ENCODE results near the gene RNF126. TPM values are rescaled to one million over a fixed set of nuclear protein-coding genes. Genes with fewer than 3 reads are reported as not detected.

RNF126 gene
- total RNA-seq, 2 donors from 2014 or later, result 77.7 to 138 TPM

DNA sequence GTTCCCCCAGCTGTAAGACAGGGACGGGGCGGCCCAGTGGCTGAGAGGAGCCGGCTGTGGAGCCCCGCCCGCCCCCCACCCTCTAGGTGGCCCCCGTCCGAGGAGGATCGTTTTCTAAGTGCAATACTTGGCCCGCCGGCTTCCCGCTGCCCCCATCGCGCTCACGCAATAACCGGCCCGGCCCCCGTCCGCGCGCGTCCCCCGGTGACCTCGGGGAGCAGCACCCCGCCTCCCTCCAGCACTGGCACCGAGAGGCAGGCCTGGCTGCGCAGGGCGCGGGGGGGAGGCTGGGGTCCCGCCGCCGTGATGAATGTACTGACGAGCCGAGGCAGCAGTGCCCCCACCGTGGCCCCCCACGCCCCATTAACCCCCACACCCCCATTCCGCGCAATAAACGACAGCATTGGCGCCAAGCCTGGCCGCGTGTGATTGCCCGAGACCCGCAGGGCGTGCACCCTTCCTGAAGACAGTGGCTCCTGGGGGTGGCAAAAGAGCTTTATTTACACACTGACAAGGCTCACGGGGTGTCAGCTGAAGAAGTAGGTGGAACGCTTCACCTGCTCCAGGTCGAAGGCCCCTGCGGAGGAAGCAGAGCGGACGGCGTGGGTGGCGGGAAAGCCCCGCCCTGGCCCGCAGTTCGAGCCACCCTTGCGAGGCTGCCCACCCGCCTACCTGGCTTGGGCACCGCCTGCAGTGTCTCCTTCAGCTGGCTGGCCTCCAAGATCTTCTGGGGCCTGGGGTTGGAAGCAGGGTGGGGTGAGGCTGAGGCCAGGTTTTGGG, 46.1 kb downstream of the RNF126 start:
- Mint-ChIP-seq H3K27me3 (peaks cover 0 to 6% of the 10 kb centered on the region in 2 donors), H3K36me3 (no peaks in the 10 kb centered on the region), H3K4me3 (no peak overlapping the region), H3K27ac (no peak overlapping the region), H3K4me1 (ENCODE audit: low read depth in 2 of 2) (peaks cover 0 to 7% of the 10 kb centered on the region in 2 donors), H3K9me3 (no peaks in the 10 kb centered on the region)
- DNase-seq (ENCODE audit: low spot score) (no peak), ATAC-seq (no peak)

DNA sequence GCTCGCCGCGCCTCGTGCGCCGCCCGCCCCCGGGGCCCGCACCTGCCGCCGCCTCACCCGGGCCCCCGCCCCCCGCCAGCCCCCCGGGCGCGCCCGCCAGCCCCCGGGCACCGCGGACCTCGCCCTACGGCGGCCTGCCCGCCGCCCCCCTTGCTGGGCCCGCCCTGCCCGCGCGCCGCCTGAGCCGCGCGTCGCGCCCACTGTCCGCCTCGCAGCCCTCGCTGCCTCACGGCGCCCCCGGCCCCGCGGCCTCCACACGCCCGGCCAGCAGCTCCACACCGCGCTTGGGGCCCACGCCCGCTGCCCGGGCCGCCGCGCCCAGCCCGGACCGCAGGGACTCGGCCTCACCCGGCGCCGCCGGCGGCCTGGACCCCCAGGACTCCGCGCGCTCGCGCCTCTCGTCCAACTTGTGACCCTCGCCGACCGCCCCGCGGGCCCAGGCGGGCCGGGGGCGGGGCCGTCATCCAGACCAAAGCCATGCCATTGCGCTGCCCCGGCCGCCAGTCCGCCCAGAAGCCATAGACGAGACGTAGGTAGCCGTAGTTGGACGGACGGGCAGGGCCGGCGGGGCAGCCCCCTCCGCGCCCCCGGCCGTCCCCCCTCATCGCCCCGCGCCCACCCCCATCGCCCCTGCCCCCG, 46.8 kb downstream of the RNF126 start:
- ATAC-seq (no peak), DNase-seq (ENCODE audit: low spot score) (no peak)
- Mint-ChIP-seq H3K4me3 (no peak overlapping the region), H3K27me3 (peaks cover 0 to 6% of the 10 kb centered on the region in 2 donors), H3K27ac (no peak overlapping the region), H3K9me3 (no peaks in the 10 kb centered on the region), H3K4me1 (ENCODE audit: low read depth in 2 of 2) (peaks cover 6 to 11% of the 10 kb centered on the region in 2 donors), H3K36me3 (no peaks in the 10 kb centered on the region)

DNA sequence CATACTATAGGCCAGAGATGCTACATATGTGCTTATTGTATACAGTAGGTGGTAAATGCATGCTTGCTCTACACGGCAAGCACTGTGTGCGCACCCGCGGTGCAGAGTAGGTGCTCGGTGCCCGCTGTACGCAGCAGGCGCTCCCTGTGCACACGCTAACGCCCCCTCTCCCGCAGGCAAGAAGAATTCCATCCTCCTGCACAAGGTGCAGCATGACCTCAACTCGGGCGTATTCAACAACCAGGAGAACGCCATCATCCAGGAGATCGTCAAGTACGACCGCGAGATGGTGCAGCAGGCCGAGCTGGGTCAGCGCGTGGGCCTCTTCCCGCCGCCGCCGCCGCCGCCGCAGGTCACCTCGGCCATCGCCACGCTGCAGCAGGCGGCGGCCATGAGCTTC, 47.4 kb downstream of the RNF126 start:
- H3K4me3 Mint-ChIP-seq, result no peak overlapping the region
- no peaks in the 10 kb centered on the region for H3K9me3 Mint-ChIP-seq
- peaks cover 11 to 16% of the 10 kb centered on the region in 2 donors for H3K4me1 Mint-ChIP-seq (ENCODE audit: low read depth in 2 of 2)
- ATAC-seq (no peak), DNase-seq (ENCODE audit: low spot score) (no peak)
- no peak overlapping the region for H3K27ac Mint-ChIP-seq
- H3K27me3 Mint-ChIP-seq, result peaks cover 0 to 9% of the 10 kb centered on the region in 2 donors
- no peaks in the 10 kb centered on the region for H3K36me3 Mint-ChIP-seq

DNA sequence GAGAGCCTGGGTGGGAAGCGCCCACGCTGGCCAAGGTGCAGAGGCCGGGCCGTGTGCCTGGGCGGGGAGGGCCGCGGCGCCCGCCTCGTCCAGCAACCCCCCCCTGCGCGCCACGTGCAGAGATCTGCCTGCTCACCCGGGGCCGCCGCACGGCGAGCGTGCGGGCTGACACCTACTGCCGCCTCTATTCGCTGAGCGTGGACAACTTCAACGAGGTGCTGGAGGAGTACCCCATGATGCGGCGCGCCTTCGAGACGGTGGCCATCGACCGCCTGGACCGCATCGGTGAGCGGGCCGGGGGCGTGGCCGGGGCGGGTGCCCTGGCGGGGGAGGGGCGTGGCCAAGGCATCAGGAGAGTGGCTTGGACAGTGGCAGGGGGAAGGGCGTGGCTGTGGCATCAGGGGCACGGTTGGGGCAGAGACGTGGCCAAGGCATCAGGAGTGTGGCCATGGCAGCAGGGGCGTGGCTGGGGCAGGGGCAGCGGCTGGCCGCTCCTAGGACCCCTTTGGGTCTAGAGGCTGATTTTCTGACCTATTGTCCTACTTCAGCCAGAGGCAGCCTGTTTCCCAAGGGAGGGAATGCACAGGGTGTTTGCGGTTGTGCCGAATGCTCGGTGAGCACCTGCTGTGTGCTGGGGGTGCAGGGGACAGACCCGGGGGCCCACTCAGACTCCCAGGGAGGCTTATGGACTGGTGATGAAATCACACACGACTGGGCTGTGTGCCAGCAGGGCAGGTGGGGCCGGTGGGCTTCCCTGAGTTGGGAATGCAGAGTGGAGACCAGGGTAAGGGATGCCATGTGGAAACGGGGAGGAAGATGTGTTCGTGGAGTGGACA, 49.1 kb downstream of the RNF126 start:
- Mint-ChIP-seq H3K4me1 (ENCODE audit: low read depth in 2 of 2) (peaks cover 11 to 19% of the 10 kb centered on the region in 2 donors), H3K27ac (no peak overlapping the region), H3K9me3 (no peaks in the 10 kb centered on the region), H3K36me3 (no peaks in the 10 kb centered on the region), H3K27me3 (peaks cover 0 to 9% of the 10 kb centered on the region in 2 donors), H3K4me3 (no peak overlapping the region)
- DNase-seq (ENCODE audit: low spot score), result no peak
- ATAC-seq, result no peak

DNA sequence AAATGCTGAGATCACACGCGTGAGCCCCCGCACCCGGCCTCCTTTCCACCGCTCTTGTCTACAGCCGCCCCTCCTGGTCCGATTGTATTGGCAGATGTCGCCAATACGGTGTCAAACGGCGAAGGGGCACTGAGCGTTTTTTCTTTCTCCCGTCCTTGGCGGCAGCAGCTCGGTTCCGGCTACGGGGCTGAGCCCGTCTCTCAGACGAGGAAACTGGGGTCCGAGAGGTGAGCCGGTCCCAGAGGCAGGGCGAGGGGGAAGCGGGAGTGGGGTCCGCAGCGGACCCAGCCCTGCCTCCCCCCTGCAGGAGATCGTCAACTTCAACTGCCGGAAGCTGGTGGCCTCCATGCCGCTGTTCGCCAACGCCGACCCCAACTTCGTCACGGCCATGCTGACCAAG, 50.1 kb downstream of the RNF126 start:
- no peaks in the 10 kb centered on the region for H3K36me3 Mint-ChIP-seq
- H3K9me3 Mint-ChIP-seq, result no peaks in the 10 kb centered on the region
- peaks cover 11 to 19% of the 10 kb centered on the region in 2 donors for H3K4me1 Mint-ChIP-seq (ENCODE audit: low read depth in 2 of 2)
- no peak for ATAC-seq
- no peak overlapping the region for H3K27ac Mint-ChIP-seq
- H3K27me3 Mint-ChIP-seq, result peaks cover 0 to 9% of the 10 kb centered on the region in 2 donors
- no peak for DNase-seq (ENCODE audit: low spot score)
- no peak overlapping the region for H3K4me3 Mint-ChIP-seq

DNA sequence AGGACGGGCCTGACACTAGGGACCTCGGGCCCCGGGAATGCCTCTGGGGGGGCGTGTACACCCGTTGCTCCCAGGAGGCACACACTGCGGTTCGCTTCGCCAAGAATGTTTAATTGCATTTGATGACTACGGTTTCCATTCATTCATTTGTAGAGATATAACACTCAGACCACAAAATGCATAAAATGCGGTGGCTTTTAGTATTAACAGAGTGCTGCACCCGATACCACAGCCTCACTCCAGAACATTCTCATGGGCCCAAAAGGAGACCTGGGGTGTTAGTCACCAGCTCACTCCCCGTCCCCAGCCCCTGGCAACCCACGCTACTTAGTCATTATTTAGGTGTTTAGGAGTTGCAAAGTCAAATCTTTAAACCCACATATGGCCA, 51.5 kb downstream of the RNF126 start:
- DNase-seq (ENCODE audit: low spot score) (no peak), ATAC-seq (peak; percentile 63 to 77)
- Mint-ChIP-seq H3K27ac (peak overlapping the region; percentile 82 to 89), H3K27me3 (peaks cover 0 to 9% of the 10 kb centered on the region in 2 donors), H3K4me3 (peak overlapping the region; percentile 94), H3K4me1 (ENCODE audit: low read depth in 2 of 2) (peaks cover 11 to 19% of the 10 kb centered on the region in 2 donors), H3K36me3 (no peaks in the 10 kb centered on the region), H3K9me3 (no peaks in the 10 kb centered on the region)

DNA sequence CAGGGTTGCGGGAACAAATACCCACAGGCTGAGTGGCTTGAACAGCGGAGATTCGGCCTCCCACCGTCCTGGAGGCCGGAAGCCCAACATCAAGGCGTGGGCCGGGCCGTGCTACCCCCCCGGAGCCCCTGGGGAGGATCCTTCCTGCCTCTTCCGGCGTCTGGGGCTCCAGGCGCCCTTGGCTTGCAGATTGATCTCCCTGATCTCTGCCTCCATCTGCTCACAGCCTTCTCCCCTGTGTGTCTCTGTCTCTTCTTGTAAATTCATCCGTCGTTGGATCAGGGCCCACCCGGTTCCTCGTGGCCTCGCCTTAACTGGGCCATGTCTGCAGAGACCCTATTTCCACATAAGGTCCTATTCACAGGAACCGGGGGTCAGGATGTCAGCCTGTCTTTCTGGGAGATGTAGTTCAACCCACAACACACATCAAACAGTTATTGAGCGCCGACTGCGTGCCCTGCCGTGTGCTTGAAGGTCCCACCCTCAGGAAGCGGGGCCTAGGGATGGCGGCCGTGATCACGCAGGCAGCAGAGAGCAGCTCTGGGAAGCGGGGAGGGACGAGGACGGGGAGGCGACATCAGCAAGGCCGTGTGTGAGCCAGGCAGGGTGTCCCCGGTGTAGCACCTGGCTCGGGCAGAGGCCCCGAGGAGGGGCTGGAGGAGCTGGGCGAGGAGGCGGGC, 52.1 kb downstream of the RNF126 start:
- Mint-ChIP-seq H3K9me3 (no peaks in the 10 kb centered on the region), H3K27me3 (peaks cover 0 to 9% of the 10 kb centered on the region in 2 donors), H3K4me3 (peak overlapping the region; percentile 94), H3K27ac (peak overlapping the region; percentile 82 to 89), H3K4me1 (ENCODE audit: low read depth in 2 of 2) (peaks cover 11 to 19% of the 10 kb centered on the region in 2 donors), H3K36me3 (no peaks in the 10 kb centered on the region)
- peak; percentile 60 to 71 for ATAC-seq
- DNase-seq (ENCODE audit: low spot score), result no peak

DNA sequence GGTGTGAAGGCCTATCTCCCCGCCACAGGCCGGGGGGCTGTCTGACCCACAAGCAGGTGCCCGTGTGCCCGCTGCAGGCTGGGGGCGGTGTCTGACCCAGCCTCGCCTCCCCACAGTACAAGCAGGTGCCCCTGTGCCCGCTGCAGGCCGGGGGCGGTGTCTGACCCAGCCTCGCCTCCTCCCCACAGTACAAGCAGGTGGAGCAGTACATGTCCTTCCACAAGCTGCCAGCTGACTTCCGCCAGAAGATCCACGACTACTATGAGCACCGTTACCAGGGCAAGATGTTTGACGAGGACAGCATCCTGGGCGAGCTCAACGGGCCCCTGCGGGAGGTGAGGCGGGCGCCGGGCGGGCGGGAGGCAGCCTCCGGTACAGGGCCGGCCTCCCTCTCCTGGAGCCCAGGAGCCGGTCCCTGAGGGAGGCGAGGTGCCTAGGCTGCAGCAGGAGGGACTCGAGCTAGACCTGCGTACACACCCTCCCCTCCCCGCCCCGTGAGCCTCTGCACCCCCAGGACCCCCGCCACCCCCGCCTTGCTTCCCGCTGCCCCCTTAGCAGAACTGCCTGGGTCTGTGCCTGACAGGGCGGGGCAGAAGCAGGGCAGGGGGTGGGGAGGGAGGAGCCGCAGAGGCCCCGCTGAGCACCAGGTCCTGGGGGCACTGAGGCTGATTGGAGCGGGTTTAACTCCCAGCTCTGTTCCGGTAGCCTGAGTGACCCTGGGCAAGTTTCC, 52.8 kb downstream of the RNF126 start:
- peak; percentile 19 to 55 for ATAC-seq
- Mint-ChIP-seq H3K9me3 (no peaks in the 10 kb centered on the region), H3K4me1 (ENCODE audit: low read depth in 2 of 2) (peaks cover 11 to 16% of the 10 kb centered on the region in 2 donors), H3K27me3 (peaks cover 0 to 9% of the 10 kb centered on the region in 2 donors), H3K4me3 (peak overlapping the region; percentile 39), H3K36me3 (no peaks in the 10 kb centered on the region), H3K27ac (peak overlapping the region; percentile 82 to 89)
- no peak for DNase-seq (ENCODE audit: low spot score)

DNA sequence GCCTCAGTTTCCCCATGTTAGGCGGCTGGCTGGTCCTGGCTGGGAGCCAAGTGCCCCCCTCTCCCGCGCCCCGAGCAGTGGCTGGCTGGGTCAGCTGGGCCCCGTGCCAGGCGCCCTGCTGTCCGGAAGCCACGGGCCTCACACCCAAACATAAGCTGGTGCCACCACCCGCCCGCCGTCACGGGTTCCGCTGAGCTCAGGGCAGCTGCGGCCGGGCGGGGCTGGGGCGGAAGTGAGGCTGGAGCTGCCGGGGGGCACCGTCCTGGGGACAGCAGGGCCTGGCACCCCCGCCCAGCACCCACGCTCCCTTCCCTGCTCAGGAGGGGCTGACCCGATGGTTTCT, 54.0 kb downstream of the RNF126 start:
- no peak overlapping the region for H3K27ac Mint-ChIP-seq
- no peaks in the 10 kb centered on the region for H3K9me3 Mint-ChIP-seq
- H3K4me3 Mint-ChIP-seq, result no peak overlapping the region
- ATAC-seq (no peak), DNase-seq (ENCODE audit: low spot score) (no peak)
- H3K36me3 Mint-ChIP-seq, result no peaks in the 10 kb centered on the region
- H3K27me3 Mint-ChIP-seq, result peaks cover 0 to 4% of the 10 kb centered on the region in 2 donors
- peaks cover 11 to 16% of the 10 kb centered on the region in 2 donors for H3K4me1 Mint-ChIP-seq (ENCODE audit: low read depth in 2 of 2)

DNA sequence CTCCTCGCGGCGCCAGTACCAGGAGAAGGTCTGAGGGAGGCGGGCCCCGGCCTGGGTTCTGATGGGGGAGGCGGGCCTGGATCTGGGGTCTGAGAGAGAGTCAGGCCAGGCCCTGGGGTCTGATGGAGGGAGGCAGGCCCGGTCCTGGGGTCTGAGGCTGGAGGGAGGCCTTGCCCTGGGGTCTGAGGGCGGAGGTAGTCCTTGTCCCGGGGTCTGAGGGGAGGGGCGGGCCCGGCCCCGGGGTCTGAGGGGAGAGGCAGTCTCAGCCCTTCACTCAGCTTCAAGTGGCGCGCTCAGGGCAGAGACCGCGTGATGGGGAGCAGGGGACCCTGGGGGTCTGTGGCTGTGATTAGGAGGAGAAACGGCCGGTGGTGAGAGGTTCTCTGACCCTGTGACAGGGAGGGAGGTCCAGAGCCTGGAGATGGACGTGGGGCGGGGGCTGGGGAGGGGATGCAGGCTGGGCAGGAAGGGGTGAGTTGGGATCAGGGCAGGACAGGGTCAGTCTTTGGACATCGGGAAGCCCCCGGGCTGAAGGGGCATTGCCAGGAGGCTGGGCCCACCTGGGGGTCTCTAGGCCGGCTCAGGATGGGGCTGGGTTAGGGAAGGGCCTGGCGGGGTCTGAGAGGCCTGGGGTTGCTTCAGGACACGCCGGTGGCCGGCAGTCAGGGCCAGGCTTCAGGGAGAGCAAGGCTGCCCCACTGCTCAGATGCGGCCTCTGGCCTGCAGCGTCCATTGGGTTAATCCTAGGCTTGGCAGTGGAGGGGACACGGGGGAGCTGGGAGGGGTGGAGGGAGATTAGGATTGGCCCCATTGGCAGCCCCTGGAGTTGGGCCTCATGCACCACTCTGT, 54.6 kb downstream of the RNF126 start:
- Mint-ChIP-seq H3K36me3 (no peaks in the 10 kb centered on the region), H3K4me3 (no peak overlapping the region), H3K9me3 (no peaks in the 10 kb centered on the region), H3K27me3 (peaks cover 0 to 4% of the 10 kb centered on the region in 2 donors), H3K4me1 (ENCODE audit: low read depth in 2 of 2) (peaks cover 11 to 16% of the 10 kb centered on the region in 2 donors), H3K27ac (no peak overlapping the region)
- ATAC-seq, result no peak
- DNase-seq (ENCODE audit: low spot score), result no peak

DNA sequence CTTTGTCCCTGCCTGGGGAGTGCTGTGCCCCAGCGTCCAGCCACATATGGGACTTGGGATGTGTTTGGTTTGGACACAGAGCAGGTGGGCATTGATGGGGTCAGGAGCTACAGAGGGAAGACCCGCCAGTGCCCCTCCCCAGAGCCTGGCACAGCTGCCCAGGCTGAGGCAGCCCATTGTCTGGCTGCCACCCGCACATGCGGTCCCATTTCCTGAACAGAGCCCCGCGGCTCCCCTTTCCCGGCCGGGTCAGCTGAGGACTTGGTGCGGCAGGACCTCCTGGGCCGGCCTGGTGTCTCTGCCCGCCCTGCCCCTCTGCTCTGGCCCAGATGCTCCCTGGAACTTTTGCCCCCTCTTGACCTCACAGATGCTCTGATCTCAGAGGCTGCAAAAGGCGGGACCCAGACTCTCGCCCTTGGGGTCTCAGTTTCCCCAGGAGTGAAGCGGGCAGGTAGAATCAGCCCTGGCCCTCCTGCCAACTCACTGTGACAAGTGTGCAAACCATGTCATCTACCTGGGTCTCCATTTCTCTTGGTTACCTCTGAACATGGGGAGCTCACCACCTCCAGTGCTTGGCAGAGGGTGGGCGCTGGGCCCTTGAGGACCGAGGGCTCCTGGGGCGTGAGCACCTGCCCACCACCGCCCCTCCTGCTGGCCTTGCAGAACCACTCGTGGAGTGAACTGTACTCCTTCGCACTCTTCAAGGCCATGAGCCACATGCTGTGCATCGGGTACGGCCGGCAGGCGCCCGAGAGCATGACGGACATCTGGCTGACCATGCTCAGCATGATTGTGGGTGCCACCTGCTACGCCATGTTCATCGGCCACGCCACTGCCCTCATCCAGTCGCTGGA, 55.5 kb downstream of the RNF126 start:
- Mint-ChIP-seq H3K27me3 (peaks cover 0 to 4% of the 10 kb centered on the region in 2 donors), H3K4me1 (ENCODE audit: low read depth in 2 of 2) (peaks cover 11 to 12% of the 10 kb centered on the region in 2 donors), H3K4me3 (no peak overlapping the region), H3K9me3 (no peaks in the 10 kb centered on the region), H3K36me3 (no peaks in the 10 kb centered on the region), H3K27ac (no peak overlapping the region)
- DNase-seq (ENCODE audit: low spot score), result no peak
- ATAC-seq, result no peak
